ENCODE data around the gene UPK2. TPM values are rescaled to one million over a fixed set of nuclear protein-coding genes. Genes with fewer than 3 reads are reported as not detected.
A peak's percentile ranks its signal among the peaks of the same experiment; 100 is the strongest.

UPK2 gene
- total and polyA plus RNA-seq, 2 of the 13 experiments (the other 11 are each of a cell fraction or from before 2014, with no cell fraction given) = not detected

GRCh38 chr11:118921121-118921928, 34.8 kb upstream of the UPK2 start (continued):
- TF ChIP-seq, protein P1, sequence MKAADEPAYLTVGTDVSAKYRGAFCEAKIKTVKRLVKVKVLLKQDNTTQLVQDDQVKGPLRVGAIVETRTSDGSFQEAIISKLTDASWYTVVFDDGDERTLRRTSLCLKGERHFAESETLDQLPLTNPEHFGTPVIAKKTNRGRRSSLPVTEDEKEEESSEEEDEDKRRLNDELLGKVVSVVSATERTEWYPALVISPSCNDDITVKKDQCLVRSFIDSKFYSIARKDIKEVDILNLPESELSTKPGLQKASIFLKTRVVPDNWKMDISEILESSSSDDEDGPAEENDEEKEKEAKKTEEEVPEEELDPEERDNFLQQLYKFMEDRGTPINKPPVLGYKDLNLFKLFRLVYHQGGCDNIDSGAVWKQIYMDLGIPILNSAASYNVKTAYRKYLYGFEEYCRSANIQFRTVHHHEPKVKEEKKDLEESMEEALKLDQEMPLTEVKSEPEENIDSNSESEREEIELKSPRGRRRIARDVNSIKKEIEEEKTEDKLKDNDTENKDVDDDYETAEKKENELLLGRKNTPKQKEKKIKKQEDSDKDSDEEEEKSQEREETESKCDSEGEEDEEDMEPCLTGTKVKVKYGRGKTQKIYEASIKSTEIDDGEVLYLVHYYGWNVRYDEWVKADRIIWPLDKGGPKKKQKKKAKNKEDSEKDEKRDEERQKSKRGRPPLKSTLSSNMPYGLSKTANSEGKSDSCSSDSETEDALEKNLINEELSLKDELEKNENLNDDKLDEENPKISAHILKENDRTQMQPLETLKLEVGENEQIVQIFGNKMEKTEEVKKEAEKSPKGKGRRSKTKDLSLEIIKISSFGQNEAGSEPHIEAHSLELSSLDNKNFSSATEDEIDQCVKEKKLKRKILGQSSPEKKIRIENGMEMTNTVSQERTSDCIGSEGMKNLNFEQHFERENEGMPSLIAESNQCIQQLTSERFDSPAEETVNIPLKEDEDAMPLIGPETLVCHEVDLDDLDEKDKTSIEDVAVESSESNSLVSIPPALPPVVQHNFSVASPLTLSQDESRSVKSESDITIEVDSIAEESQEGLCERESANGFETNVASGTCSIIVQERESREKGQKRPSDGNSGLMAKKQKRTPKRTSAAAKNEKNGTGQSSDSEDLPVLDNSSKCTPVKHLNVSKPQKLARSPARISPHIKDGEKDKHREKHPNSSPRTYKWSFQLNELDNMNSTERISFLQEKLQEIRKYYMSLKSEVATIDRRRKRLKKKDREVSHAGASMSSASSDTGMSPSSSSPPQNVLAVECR (CRISPR knock-in tag; IDR thresholded peaks at IDR 0.05; ENCODE audit: borderline replicate concordance) = peak; percentile 81
- TF ChIP-seq CCDC6 (CRISPR knock-in tag; IDR thresholded peaks at IDR 0.05) (peak; percentile 54), ISL2 (CRISPR knock-in tag; IDR thresholded peaks at IDR 0.05) (no peak), PITX1 (CRISPR knock-in tag; IDR thresholded peaks at IDR 0.05) (peak; percentile 95), ZBTB2 (CRISPR knock-in tag; IDR thresholded peaks at IDR 0.05; ENCODE audit: low read depth) (no peak), HMGXB3 (CRISPR knock-in tag; IDR thresholded peaks at IDR 0.05; ENCODE audit: borderline replicate concordance) (peak; percentile 44; the same call in 1 of the 2 replicates), ZNF570 (CRISPR knock-in tag; IDR thresholded peaks at IDR 0.05; ENCODE audit: borderline replicate concordance) (no peak), MTA3 (CRISPR knock-in tag; IDR thresholded peaks at IDR 0.05) (no peak)
- TF ChIP-seq, protein P2, sequence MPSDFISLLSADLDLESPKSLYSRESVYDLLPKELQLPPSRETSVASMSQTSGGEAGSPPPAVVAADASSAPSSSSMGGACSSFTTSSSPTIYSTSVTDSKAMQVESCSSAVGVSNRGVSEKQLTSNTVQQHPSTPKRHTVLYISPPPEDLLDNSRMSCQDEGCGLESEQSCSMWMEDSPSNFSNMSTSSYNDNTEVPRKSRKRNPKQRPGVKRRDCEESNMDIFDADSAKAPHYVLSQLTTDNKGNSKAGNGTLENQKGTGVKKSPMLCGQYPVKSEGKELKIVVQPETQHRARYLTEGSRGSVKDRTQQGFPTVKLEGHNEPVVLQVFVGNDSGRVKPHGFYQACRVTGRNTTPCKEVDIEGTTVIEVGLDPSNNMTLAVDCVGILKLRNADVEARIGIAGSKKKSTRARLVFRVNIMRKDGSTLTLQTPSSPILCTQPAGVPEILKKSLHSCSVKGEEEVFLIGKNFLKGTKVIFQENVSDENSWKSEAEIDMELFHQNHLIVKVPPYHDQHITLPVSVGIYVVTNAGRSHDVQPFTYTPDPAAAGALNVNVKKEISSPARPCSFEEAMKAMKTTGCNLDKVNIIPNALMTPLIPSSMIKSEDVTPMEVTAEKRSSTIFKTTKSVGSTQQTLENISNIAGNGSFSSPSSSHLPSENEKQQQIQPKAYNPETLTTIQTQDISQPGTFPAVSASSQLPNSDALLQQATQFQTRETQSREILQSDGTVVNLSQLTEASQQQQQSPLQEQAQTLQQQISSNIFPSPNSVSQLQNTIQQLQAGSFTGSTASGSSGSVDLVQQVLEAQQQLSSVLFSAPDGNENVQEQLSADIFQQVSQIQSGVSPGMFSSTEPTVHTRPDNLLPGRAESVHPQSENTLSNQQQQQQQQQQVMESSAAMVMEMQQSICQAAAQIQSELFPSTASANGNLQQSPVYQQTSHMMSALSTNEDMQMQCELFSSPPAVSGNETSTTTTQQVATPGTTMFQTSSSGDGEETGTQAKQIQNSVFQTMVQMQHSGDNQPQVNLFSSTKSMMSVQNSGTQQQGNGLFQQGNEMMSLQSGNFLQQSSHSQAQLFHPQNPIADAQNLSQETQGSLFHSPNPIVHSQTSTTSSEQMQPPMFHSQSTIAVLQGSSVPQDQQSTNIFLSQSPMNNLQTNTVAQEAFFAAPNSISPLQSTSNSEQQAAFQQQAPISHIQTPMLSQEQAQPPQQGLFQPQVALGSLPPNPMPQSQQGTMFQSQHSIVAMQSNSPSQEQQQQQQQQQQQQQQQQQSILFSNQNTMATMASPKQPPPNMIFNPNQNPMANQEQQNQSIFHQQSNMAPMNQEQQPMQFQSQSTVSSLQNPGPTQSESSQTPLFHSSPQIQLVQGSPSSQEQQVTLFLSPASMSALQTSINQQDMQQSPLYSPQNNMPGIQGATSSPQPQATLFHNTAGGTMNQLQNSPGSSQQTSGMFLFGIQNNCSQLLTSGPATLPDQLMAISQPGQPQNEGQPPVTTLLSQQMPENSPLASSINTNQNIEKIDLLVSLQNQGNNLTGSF (CRISPR knock-in tag; IDR thresholded peaks at IDR 0.05) = no peak
- TF ChIP-seq, protein P3, sequence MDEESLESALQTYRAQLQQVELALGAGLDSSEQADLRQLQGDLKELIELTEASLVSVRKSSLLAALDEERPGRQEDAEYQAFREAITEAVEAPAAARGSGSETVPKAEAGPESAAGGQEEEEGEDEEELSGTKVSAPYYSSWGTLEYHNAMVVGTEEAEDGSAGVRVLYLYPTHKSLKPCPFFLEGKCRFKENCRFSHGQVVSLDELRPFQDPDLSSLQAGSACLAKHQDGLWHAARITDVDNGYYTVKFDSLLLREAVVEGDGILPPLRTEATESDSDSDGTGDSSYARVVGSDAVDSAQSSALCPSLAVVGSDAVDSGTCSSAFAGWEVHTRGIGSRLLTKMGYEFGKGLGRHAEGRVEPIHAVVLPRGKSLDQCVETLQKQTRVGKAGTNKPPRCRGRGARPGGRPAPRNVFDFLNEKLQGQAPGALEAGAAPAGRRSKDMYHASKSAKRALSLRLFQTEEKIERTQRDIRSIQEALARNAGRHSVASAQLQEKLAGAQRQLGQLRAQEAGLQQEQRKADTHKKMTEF (CRISPR knock-in tag; IDR thresholded peaks at IDR 0.05) = peak; percentile 22

Data from HepG2 (cell line).